A673 (cell line): ENCODE data around the gene SLIT3. TPM values are rescaled to one million over a fixed set of nuclear protein-coding genes. Genes with fewer than 3 reads are reported as not detected.

Experiments used
- BruUV-seq: library from RNA; stranded (reverse); fragments of 400-500 nt; replicated peaks from 2 replicates; lab custom pipeline; 2021; lab: Mats Ljungman, UMichigan
- CTCF ChIA-PET: fragments of 300-600 bp; sonication (Branson Sonifier 250); formaldehyde crosslinking; loops from one replicate; lab custom pipeline; 2022; ENCODE audit warnings: antibody characterized with exemption; lab: Charles Lee
- POLR2A ChIA-PET: fragments of 300-600 bp; sonication (Branson Sonifier 250); formaldehyde crosslinking; loops from one replicate; lab custom pipeline; 2022; ENCODE audit warnings: antibody characterized with exemption; ENCODE audit not compliant: low non-redundant PET; lab: Charles Lee
- DNase-seq: peaks from one replicate; pipeline ENCODE4 v3.0.0-alpha.2; 2015; ENCODE audit warnings: low spot score
- H3K27ac ChIP-seq: fragments of 200-600 bp; sonication (generic); 2 replicates; pipeline ENCODE4 v1.5.1; 2016; ENCODE audit warnings: mixed run types, low read depth, mild to moderate bottlenecking, mixed read lengths, antibody characterized with exemption, low read length; ENCODE audit not compliant: poor library complexity, severe bottlenecking
- H3K27me3 ChIP-seq: fragments of 200-600 bp; sonication (generic); replicated peaks from 2 replicates; pipeline ENCODE4 v1.6.1; 2017; ENCODE audit warnings: mixed run types, low read depth, mild to moderate bottlenecking, mixed read lengths, antibody characterized with exemption, low read length; ENCODE audit not compliant: insufficient read depth, poor library complexity
- H3K36me3 ChIP-seq: fragments of 200-600 bp; sonication (generic); 2 replicates; pipeline ENCODE4 v1.6.1; 2016; ENCODE audit warnings: mixed run types, mild to moderate bottlenecking, mixed read lengths, antibody characterized with exemption, low read length; ENCODE audit not compliant: insufficient read depth, poor library complexity, severe bottlenecking
- H3K4me1 ChIP-seq: fragments of 200-600 bp; sonication (generic); 2 replicates; pipeline ENCODE4 v1.6.1; 2017; ENCODE audit warnings: mixed run types, mild to moderate bottlenecking, mixed read lengths, antibody characterized with exemption, low read length; ENCODE audit not compliant: insufficient read depth, poor library complexity, severe bottlenecking
- H3K4me3 ChIP-seq: fragments of 200-600 bp; sonication (generic); 2 replicates; pipeline ENCODE4 v1.5.1; 2016; ENCODE audit warnings: low read depth, mixed run types, mild to moderate bottlenecking, mixed read lengths, low read length; ENCODE audit not compliant: poor library complexity, severe bottlenecking
- H3K9me3 ChIP-seq: fragments of 200-600 bp; sonication (generic); 2 replicates; pipeline ENCODE4 v1.6.1; 2016; ENCODE audit warnings: mixed run types, low read depth, mild to moderate bottlenecking, mixed read lengths, antibody characterized with exemption, low read length; ENCODE audit not compliant: poor library complexity, severe bottlenecking
- EZH2 ChIP-seq: fragments of 200-600 bp; sonication (generic); IDR thresholded peaks from 2 replicates; pipeline ENCODE4 v1.6.1; 2017; ENCODE audit warnings: borderline replicate concordance, low read depth, mild to moderate bottlenecking, mixed read lengths, antibody characterized with exemption, low read length; ENCODE audit not compliant: poor library complexity, severe bottlenecking
- intact Hi-C: fragments of 100-400 bp; cut with micrococcal nuclease; formaldehyde crosslinking; loops from one replicate; pipeline ENCODE4 v1.10.0; 2022; ENCODE audit not compliant: unreplicated experiment
- total RNA-seq: library from RNA; stranded (reverse); gene quantifications from 2 replicates; pipeline ENCODE4 v1.2.3, GENCODE V29; 2021
- TF ChIP-seq, protein P1 (sequence below): fragments of 300-800, 200-600 bp; sonication (generic); conservative IDR thresholded peaks from 2 replicates; pipeline ENCODE4 v1.5.1; 2017; ENCODE audit warnings: low read depth, mild to moderate bottlenecking, antibody characterized with exemption, low read length, moderate library complexity, mixed read lengths

Gene SLIT3
- total RNA-seq, 1 experiment from 2014 or later = not detected

- Histone ChIP-seq H3K27ac (no peak overlapping the region), H3K4me3 (no peak overlapping the region), H3K9me3 (no peaks in the 10 kb centered on the region), H3K27me3 (peaks cover 98% of the 10 kb centered on the region), H3K36me3 (no peaks in the 10 kb centered on the region), H3K4me1 (no peaks in the 10 kb centered on the region)
- ChIA-PET CTCF (no interaction called here), POLR2A (no interaction called here)
- intact Hi-C loops = no loop called here
- no peak for DNase-seq
- no TSS peak for BruUV-seq
- TF ChIP-seq, protein P1, sequence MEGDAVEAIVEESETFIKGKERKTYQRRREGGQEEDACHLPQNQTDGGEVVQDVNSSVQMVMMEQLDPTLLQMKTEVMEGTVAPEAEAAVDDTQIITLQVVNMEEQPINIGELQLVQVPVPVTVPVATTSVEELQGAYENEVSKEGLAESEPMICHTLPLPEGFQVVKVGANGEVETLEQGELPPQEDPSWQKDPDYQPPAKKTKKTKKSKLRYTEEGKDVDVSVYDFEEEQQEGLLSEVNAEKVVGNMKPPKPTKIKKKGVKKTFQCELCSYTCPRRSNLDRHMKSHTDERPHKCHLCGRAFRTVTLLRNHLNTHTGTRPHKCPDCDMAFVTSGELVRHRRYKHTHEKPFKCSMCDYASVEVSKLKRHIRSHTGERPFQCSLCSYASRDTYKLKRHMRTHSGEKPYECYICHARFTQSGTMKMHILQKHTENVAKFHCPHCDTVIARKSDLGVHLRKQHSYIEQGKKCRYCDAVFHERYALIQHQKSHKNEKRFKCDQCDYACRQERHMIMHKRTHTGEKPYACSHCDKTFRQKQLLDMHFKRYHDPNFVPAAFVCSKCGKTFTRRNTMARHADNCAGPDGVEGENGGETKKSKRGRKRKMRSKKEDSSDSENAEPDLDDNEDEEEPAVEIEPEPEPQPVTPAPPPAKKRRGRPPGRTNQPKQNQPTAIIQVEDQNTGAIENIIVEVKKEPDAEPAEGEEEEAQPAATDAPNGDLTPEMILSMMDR = no peak
- TF ChIP-seq EZH2 = no peak
Observed at GRCh38 chr5:168842571-168843205, 458.3 kb downstream of the SLIT3 start.

- Histone ChIP-seq H3K27me3 (peaks cover 92% of the 10 kb centered on the region), H3K4me3 (no peak overlapping the region), H3K27ac (no peak overlapping the region), H3K9me3 (no peaks in the 10 kb centered on the region), H3K4me1 (no peaks in the 10 kb centered on the region), H3K36me3 (no peaks in the 10 kb centered on the region)
- BruUV-seq = no TSS peak
- TF ChIP-seq EZH2 = no peak
- TF ChIP-seq, protein P1 = no peak
- intact Hi-C loops = no loop called here
- ChIA-PET POLR2A (no interaction called here), CTCF (no interaction called here)
- no peak for DNase-seq
Observed at GRCh38 chr5:168837852-168838251, 463.1 kb downstream of the SLIT3 start.

GRCh38 chr5:168836603-168837231, 464.2 kb downstream of the SLIT3 start:
- no peak for TF ChIP-seq EZH2
- TF ChIP-seq, protein P1 = no peak
- intact Hi-C loops = no loop called here
- no peak for DNase-seq
- Histone ChIP-seq H3K4me3 (no peak overlapping the region), H3K9me3 (no peaks in the 10 kb centered on the region), H3K4me1 (no peaks in the 10 kb centered on the region), H3K27me3 (peaks cover 92% of the 10 kb centered on the region), H3K27ac (no peak overlapping the region), H3K36me3 (no peaks in the 10 kb centered on the region)
- BruUV-seq = no TSS peak
- CTCF ChIA-PET = no interaction called here
- POLR2A ChIA-PET = no interaction called here
